GM12892 (cell line): ENCODE data around the gene CEP131.

ENCODE experiments used
- POLR2A ChIP-seq: IDR thresholded peaks from 2 replicates; pipeline ENCODE4 v1.6.1; 2011; ENCODE audit warnings: low read depth, low read length, control low read depth
- TAF1 ChIP-seq: IDR thresholded peaks from 2 replicates; pipeline ENCODE4 v1.6.1; 2011; ENCODE audit warnings: low read depth, mild to moderate bottlenecking, control low read depth, low read length, borderline replicate concordance

DNA sequence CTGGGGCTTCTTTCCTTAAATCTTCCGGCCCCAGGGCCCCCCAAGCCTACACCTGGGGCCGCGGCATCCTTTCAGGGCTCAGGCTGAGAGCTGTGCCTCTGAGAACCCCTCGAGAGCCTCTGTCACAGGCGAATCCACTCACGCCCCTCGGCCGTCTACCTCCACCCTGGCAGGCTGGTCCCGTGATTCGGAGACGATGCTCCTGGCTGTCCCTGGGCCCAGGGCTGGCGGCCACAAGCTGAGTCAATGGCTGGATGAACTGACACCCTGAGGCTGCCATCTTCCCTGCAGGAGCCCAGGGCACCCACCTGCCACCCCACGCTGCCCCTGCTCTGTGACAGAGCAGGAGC lies 11.7 kb upstream of the CEP131 start:
- TF ChIP-seq POLR2A (no peak), TAF1 (no peak)
